Measurements from ENCODE around the gene TCTN1. TPM values are rescaled to one million over a fixed set of nuclear protein-coding genes. Genes with fewer than 3 reads are reported as not detected.

The TCTN1 gene
- total and polyA plus RNA-seq, 2 donors (not counting 3 experiments of a cell fraction or from before 2014, with no cell fraction given) = 21.1 to 23.3 TPM

- H3K9ac ChIP-seq (replicated peaks; ENCODE audit: extremely low read depth, insufficient read depth, low read length) = no peak overlapping the region
- no peak overlapping the region for H3K27ac ChIP-seq (ENCODE audit: insufficient read depth, low read depth, low read length)
- H2AFZ ChIP-seq (ENCODE audit: low read depth, low read length) = no peak overlapping the region
- dilution Hi-C loops (cut with MboI; ENCODE audit: extremely low pct_ligation_motif_present, low sequenced_read_pairs) (no loop called here), intact Hi-C loops (cut with micrococcal nuclease) (no loop called here)
- no peaks in the 10 kb centered on the region for H3K79me2 ChIP-seq (ENCODE audit: control insufficient read depth, insufficient read depth, low read length)
- ChIA-PET POLR2A (no interaction called here), CTCF (no interaction called here)
- no peaks in the 10 kb centered on the region for H3K36me3 ChIP-seq (ENCODE audit: control insufficient read depth in 2 of 2, extremely low read depth in 1 of 2, insufficient read depth in 2 of 2, low read length in 2 of 2)
- H3K27me3 ChIP-seq (ENCODE audit: control insufficient read depth in 2 of 2, insufficient read depth in 2 of 2, low read length in 2 of 2) = no peaks in the 10 kb centered on the region
- H3K9me3 ChIP-seq (replicated peaks; ENCODE audit: control insufficient read depth, insufficient read depth, low read length) = no peaks in the 10 kb centered on the region
- H3K4me2 ChIP-seq (ENCODE audit: insufficient read depth, low read length) = no peak overlapping the region
- no peak overlapping the region for H3K4me3 ChIP-seq (replicated peaks in 1 of 3; ENCODE audit: insufficient read depth in 1 of 3, low read depth in 1 of 3, low read length in 3 of 3)
- DNase-seq (ENCODE audit: low read depth, low spot score) = no peak
- FAIRE-seq = no peak
- no peaks in the 10 kb centered on the region for H4K20me1 ChIP-seq (replicated peaks; ENCODE audit: control insufficient read depth, extremely low read depth, insufficient read depth, low read length)
- TF ChIP-seq MYC (IDR thresholded peaks at IDR 0.05; ENCODE audit: low read depth, low read length) = no peak
- TF ChIP-seq POLR2A (IDR thresholded peaks at IDR 0.05; ENCODE audit: low read depth, low read length) = no peak
- no peak for TF ChIP-seq FOS (IDR thresholded peaks at IDR 0.05; ENCODE audit: borderline replicate concordance, insufficient read depth, low read length)
- no peak for TF ChIP-seq GATA2 (IDR thresholded peaks at IDR 0.05; ENCODE audit: insufficient read depth, insufficient read length, low read depth, low read length)
- no peak for TF ChIP-seq POLR2AphosphoS5 (IDR thresholded peaks at IDR 0.05; ENCODE audit: insufficient read depth, low read depth, low read length)
- no peak for TF ChIP-seq JUN (IDR thresholded peaks at IDR 0.05; ENCODE audit: borderline replicate concordance, insufficient read depth, insufficient read length, low read depth)
- H3K9me1 ChIP-seq (replicated peaks; ENCODE audit: control insufficient read depth, extremely low read depth, insufficient read depth, low read length) = no peaks in the 10 kb centered on the region
- H3K4me1 ChIP-seq (ENCODE audit: control insufficient read depth, extremely low read depth, insufficient read depth, low read length) = no peaks in the 10 kb centered on the region
- no TSS peak for BruUV-seq (replicated peaks)
These were observed 22.6 kb downstream of the TCTN1 start for GRCh38 chr12:110636516-110636915.

DNA sequence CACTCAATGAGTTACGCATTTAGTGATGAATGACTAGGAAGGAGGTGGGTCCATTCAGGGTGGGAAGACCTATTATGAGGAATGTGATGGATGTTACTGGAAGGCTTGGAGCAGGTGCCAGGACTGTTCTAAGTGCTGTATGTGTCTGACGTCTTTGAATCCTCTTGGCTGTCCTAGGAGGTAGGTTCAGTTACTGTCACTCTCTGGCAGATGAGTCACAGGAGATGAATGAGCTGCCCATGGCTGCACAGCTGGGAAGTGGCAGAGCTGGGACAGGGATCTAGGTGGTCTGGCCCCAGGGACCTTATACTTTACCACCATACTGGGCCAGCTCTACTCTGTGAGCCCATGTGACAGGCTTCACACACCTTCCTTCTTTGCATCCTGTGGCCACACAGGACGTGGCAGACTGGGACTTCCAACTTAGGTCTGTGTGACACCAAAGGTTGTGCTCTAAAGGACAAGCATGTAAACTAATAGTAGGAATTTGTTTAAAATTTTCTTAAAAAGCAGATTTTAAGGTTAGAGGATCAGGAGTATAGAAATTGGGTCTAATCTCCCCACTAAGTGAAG, 24.0 kb downstream of the TCTN1 start:
- no peak overlapping the region for H3K4me3 ChIP-seq (replicated peaks in 1 of 3; ENCODE audit: insufficient read depth in 1 of 3, low read depth in 1 of 3, low read length in 3 of 3)
- H4K20me1 ChIP-seq (replicated peaks; ENCODE audit: control insufficient read depth, extremely low read depth, insufficient read depth, low read length) = no peaks in the 10 kb centered on the region
- intact Hi-C loops (cut with micrococcal nuclease) (no loop called here), dilution Hi-C loops (cut with MboI; ENCODE audit: extremely low pct_ligation_motif_present, low sequenced_read_pairs) (no loop called here)
- no peak overlapping the region for H2AFZ ChIP-seq (ENCODE audit: low read depth, low read length)
- BruUV-seq (replicated peaks) = no TSS peak
- no peaks in the 10 kb centered on the region for H3K79me2 ChIP-seq (ENCODE audit: control insufficient read depth, insufficient read depth, low read length)
- no peak overlapping the region for H3K9ac ChIP-seq (replicated peaks; ENCODE audit: extremely low read depth, insufficient read depth, low read length)
- FAIRE-seq = no peak
- TF ChIP-seq FOS (IDR thresholded peaks at IDR 0.05; ENCODE audit: borderline replicate concordance, insufficient read depth, low read length) = no peak
- no peak for TF ChIP-seq POLR2AphosphoS5 (IDR thresholded peaks at IDR 0.05; ENCODE audit: insufficient read depth, low read depth, low read length)
- H3K4me1 ChIP-seq (ENCODE audit: control insufficient read depth, extremely low read depth, insufficient read depth, low read length) = no peaks in the 10 kb centered on the region
- H3K4me2 ChIP-seq (ENCODE audit: insufficient read depth, low read length) = no peak overlapping the region
- no peaks in the 10 kb centered on the region for H3K9me1 ChIP-seq (replicated peaks; ENCODE audit: control insufficient read depth, extremely low read depth, insufficient read depth, low read length)
- ChIA-PET POLR2A (no interaction called here), CTCF (no interaction called here)
- no peaks in the 10 kb centered on the region for H3K9me3 ChIP-seq (replicated peaks; ENCODE audit: control insufficient read depth, insufficient read depth, low read length)
- no peaks in the 10 kb centered on the region for H3K36me3 ChIP-seq (ENCODE audit: control insufficient read depth in 2 of 2, extremely low read depth in 1 of 2, insufficient read depth in 2 of 2, low read length in 2 of 2)
- DNase-seq (ENCODE audit: low read depth, low spot score) = no peak
- H3K27me3 ChIP-seq (ENCODE audit: control insufficient read depth in 2 of 2, insufficient read depth in 2 of 2, low read length in 2 of 2) = no peaks in the 10 kb centered on the region
- no peak overlapping the region for H3K27ac ChIP-seq (ENCODE audit: insufficient read depth, low read depth, low read length)
